Effector CD4-positive, alpha-beta T cell (primary cell): ENCODE results near the gene SUN1.
"Not testable (repeated sequence)": the region's sequence is repeated elsewhere in the genome, so short reads cannot be mapped to it uniquely, and the experiment has no call there.

Experiments
- DNase-seq: peaks from one replicate; pipeline ENCODE4 v3.0.0-alpha.2; 2020

SUN1 gene

DNA sequence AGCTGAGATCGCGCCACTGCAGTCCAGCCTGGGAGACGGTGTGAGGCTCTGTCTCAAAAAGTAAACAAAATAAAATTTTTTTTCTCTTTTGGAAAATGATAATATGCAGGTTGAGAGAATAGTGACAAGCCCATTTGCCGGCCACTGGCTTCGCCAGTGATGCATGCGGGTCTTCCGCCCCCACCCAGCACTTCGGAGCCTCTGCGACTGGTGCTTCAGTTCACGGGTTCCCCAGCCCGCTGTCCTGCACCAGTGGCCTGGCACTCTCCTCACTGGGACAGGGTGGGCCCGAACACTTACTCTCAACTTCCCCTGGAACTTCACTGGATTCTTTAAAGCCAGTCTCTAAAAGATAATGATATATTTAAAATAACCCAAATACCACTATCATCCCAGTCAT lies 2.7 kb downstream of the SUN1 start:
- no peak for DNase-seq

DNA sequence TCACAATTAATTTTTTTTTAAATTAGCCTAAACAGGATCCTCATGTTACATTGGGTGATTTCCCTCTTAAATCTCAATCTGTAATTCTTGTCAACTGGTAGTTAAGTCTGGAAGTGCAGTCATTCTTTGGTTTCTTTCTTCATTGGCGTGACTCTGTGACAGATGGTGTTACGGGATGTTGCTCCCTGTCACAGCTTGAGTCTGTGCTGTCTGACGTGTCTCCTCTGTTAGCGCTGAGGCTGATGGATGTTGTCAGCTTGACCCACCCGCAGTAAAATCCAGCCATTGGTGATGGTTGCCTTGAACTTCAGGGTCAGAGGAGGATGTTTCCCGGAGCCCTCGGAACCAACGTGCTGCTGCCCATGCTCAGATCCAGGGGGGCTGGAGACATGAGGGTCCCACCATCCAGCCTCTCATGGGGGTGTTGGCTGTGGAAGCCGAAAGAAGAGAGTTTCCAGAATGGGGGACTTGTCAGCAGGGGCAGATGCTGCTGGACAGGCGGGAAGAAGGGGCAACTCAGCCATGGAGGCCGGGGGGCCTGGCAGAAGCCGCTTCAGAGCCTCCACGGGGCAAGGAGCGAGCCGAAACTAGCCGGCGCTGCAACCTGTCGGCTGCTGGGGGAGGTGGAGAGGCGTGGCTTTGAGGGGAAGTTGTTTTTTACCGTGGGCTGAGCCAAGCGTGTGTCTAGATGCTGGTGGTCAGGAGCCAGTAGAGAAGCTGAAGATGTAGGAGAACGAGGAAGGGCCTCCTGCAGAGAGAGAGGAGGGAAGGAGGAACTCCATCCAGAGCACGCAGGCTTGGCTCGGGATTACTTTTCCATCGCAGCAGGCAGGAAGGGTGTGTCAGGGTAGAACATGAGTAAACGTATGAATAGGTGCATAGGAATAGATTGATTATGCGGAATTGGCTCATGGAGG lies 3.5 kb downstream of the SUN1 start:
- DNase-seq = no peak

DNA sequence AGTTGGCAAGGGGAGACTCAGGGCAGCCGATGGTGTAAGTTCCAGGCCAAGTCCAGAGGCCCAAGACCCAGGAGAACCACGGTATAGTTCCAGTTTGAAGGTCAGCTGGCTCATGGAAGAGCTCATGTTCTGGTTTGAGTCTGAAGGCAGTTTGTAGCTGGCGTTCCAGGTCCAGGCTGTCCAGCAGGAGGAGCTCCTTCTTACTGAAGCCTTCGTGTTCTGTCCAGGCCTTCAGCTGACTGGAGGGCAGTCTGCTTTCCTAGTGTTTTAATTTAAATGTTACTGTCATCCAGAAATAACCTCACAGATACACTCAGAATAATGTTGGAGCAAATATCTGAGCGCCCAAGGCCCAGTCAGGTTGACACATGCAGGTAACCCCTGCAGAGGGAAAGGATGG lies 4.2 kb downstream of the SUN1 start:
- no peak for DNase-seq

DNA sequence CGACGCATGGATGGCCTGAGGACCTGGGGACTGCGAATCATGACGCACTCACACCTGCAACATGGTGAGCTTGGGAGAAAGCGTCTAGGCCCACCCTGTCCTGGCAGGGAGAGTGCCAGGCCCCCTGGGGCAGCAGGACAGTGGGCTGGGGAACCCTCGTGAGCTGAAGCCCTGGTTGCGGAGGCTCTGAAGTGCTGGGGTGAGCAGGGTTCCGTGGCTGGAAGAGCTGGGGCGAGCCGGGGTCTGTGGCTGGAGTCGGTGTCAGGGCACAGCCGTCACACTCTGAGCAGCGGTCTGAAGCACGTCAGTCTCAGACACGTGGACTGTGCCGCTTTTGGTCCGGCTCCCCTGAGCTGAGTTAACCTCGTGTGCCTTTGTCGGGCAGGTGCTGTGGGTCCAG lies 4.7 kb downstream of the SUN1 start:
- no peak for DNase-seq

DNA sequence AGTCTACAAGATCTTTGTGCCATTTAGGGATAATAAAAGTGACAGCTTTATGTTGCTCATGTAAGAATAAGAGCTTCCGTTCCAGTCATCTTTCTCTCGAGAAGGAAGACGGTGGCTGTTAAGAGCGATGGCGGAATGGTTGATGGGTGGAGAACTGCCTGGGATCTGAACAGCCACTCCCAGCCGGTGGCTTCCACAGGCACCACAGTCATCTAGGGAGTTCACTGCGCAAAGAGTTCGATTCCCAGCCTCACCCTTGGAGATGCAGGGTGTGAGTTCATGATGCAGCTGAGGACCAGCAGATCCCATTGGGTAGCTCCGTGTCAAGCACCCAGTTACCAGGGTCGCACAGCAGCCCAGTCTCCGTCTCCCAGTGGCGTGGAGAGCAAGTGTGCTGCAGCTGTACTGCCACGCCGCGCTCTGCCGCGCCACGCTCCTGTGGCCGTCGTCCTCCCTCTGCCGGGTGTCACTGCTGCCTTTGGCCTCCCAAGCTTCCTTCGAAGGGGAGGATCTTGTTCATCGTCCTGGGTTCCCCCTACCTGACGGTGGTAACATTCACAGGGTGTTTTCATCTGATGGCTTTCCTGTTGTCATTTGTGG lies 7.8 kb downstream of the SUN1 start:
- DNase-seq = no peak

DNA sequence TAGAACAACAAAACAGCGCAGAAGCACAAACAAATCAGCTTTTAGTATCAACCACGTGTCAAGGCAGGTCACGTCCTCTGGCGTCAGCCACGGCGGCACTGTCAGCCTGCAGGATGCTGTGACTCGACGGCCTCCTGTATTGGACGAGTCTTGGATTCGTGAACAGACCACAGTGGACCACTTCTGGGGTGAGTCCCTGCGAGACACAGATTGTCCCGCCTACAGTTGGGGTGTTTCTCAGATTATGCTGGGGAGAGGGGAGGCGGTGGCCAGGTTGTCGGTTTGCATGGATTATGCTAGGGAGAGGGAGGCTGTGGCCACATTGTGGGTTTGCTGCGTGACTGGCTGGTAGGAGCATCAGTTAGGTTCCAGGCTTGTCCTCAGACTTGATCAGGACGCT lies 9.7 kb downstream of the SUN1 start:
- DNase-seq = no peak

DNA sequence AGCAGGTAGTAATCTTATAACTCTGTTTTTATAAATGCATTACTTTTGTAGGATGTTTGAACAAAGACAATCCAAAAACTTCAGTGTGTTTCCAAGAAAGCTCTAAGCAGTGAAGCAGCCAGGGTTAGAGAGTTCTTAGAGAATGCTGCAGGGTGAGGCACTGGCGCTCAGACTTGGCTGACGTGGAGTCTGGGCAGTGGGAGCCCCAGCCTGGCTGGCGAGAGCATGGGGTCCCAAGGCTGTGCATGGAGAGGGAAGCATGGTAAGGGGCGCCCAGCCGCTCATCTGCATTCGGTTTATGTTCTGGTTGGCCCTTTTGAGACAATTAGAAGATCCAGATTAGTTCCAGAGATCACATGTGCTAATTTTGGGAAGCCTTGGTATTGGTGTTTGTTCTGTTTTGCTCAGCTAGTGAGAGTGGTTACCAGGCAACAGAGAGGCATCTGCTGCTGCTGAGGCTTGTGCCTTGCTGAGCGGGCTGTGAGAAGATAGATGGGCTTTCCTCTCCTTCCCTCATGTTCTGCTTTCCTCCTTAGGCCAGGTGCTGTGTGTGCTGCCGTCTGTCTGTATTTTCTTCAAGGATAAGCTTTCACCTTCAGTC lies 10.3 kb downstream of the SUN1 start:
- DNase-seq = no peak

DNA sequence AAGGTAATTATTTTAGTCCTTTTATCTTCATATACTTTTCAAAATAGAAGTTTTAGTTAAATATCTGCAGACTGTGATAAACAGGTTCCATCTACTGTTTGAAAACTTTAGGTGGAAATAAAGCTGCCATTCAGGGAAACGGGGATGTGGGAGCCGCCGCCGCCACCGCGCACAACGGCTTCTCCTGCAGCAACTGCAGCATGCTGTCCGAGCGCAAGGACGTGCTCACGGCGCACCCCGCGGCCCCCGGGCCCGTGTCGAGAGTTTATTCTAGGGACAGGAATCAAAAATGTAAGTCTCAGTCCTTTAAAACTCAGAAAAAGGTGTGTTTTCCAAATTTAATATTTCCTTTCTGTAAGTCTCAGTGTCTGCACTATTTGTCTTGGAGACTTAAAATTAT lies 11.0 kb downstream of the SUN1 start:
- no peak for DNase-seq

DNA sequence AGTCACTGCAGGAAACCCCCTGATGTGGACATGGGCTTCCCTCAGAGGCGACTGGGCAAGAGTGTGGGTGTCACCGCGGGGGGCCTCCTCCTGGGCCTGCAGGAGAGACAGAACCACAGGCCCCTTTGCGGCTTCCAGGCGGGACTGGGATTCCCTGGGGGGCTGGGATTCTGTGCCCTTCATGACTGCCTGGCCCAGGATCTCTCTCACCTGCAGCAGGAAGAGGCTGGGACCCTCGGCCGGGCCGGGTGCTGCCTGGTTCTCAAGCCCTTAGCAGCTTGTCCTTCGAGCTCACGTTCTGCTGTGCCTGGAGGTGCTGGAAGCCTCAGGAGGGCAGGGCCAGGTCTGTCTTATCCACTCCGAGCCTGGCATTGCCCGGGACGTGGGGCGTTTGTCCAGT lies 11.8 kb downstream of the SUN1 start:
- DNase-seq = no peak

DNA sequence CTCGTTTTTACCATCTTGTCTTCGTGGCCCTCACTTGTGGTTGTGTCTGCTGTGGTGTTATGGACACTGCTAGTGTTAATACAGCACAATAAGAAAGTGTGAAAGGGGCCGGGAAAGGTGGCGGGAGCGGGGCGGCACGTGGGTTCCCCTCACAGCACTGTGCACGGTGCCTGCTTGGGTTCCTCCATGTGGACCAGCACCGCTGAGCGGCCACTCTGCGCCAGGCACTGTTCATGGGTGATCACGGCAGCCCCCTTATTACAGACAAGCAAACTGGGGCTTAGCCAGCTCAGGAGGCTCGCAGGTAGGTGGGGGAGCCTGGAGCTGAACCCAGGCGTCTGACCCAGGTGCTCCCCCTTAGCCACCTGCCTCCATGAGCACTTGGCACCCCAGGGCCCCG lies 12.2 kb downstream of the SUN1 start:
- no peak for DNase-seq

DNA sequence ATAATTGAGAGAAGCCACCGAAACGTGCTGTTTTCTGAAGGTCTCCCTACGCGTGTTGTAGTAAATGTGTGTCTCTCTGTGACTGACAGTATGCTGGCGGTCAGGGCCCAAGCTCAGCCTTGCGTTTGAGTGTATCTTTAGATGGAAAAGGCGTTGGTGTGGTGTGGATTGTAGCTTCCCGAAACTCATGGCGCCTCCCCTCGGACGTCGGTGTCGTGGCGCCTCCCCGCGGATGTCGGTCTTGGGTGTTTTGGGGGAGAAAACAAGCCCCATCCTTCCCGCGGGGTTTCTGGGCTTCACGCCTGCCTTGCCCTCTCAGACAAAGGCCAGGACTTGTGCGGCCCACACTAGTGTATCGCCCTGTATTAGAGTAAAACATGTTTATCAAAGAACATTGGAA lies 12.8 kb downstream of the SUN1 start:
- no peak for DNase-seq

DNA sequence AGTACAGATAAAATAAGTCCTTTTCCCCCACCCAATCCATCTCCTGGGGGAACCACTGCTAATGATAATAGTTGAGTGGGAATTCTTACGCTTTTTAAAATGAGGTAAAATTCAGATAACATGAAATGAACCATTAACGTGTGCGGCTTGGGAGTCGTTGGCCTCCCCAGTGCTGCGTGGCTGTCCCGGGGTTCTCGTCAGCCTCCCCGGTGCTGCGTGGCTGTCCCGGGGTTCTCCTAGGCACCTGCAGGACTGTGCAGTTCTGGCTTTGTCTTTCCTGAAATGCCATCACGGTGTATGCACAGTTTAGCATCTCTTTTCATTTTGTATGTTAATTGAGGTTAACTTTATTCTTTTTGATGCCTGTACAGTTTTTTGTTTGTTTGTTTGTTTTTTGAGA lies 13.5 kb downstream of the SUN1 start:
- no peak for DNase-seq

DNA sequence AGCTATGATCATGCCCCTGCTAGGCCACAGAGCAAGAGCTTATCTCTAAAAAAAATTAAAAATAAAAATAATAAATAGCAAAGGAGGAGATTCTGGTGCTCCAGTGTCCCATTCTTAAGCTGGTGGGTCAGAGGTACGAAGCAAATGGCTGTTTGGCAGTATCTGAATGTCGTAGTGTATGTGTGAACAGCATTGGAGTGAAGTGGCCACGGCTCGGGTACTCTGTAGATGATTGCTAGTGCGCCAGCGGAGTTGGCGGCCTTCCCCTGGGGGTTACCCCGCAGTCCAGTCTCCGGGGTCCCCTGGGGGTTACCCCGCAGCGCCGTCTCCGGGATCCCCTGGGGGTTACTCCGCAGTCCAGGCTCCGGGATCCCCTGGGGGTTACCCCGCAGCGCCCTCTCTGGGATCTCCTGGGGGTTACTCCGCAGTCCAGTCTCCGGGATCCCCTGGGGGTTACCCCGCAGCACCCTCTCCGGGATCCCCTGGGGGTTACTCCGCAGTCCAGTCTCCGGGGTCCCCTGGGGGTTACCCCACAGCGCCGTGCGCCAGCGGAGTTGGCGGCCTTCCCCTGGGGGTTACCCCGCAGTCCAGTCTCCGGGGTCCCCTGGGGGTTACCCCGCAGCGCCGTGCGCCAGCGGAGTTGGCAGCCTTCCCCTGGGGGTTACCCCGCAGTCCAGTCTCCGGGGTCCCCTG lies 14.8 kb downstream of the SUN1 start:
- not testable (repeated sequence) for DNase-seq

DNA sequence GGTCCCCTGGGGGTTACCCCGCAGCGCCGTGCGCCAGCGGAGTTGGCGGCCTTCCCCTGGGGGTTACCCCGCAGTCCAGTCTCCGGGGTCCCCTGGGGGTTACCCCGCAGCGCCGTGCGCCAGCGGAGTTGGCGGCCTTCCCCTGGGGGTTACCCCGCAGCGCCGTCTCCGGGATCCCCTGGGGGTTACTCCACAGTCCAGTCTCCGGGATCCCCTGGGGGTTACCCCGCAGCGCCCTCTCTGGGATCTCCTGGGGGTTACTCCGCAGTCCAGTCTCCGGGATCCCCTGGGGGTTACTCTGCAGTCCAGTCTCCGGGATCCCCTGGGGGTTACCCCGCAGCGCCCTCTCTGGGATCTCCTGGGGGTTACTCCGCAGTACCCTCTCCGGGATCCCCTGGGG lies 15.5 kb downstream of the SUN1 start:
- not testable (repeated sequence) for DNase-seq

DNA sequence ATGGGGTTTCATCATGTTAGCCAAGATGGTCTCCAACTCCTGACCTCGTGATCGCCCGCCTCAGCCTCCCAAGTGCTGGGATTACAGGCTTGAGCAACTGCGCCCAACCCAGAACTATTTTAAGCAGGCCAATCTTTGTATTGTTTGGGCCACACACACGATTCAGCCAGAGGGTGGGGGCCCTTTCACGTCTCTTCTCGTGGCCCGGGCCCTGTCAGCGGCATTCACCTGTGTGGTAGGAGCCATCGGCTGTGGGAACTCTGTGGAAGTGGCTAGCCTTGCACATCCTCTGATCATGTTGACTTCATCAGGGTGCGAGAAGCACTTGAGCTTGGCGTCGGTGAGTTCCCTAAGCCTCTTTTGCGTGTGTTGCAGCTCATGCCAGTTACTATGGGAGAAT lies 16.9 kb downstream of the SUN1 start:
- no peak for DNase-seq

DNA sequence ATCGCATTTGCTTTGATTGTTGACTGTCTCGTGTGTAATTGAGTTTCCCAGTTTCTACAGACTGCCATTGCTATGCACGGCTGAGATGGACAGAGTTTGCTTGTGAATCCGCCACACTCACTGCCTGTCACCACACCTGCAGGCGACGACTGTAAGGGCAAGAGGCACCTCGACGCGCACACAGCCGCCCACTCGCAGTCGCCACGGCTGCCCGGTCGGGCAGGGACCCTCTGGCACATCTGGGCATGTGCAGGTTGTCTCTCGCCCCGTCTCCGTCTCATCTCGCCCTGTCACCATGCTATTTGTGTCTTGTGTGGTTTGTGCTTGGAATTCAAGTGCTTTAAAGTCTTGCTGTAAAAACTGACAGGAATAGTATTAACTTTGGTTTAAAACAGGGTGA lies 17.5 kb downstream of the SUN1 start:
- DNase-seq = no peak

DNA sequence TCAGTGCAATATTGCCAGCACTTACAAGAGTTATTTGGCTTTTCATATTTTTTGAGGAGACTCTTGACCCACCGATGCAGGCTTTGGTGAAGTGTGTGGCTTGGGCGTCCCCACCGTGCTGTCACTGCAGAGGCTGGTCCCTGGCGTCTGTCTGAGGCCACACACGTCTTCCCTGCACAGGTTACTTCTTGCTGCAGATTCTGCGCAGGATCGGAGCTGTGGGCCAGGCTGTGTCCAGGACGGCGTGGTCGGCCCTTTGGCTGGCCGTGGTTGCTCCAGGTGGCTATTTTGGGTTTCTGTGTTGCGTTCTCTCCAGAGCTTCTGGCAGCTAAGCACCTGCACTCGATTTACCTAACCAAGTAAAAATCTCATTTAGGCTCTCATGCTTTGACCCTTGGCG lies 18.9 kb downstream of the SUN1 start:
- no peak for DNase-seq

DNA sequence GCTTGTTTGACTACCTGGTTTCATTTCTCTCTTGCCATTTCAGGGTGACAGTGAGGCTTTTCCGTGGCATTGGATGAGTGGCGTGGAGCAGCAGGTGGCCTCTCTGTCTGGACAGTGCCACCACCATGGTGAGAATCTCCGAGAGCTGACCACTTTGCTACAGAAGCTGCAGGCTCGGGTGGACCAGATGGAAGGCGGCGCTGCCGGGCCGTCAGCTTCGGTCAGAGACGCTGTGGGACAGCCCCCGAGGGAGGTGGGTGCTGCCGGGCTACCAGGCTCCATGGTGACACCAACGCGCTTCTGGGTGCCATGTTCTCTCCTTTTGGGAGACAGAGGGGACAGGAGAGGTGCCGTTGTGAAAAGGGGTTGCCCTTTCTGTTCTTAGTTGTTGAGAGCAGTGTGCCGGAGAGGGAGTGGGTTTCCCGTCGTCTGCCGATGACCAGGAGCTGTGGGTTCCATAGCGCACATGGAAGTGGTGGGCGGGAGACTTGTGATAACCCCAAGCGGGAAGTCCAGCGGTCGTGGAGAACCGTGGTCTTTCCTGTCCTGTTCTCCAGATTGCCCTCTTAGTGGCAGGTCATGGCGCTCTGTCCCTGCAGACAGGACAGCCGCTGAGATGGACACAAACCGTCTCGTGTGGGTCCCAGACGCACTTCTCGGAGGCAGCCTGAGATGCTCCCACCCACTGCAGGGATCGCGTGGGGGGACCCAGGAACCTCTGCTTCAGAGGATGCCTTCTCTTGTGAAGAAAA lies 21.3 kb downstream of the SUN1 start:
- no peak for DNase-seq

DNA sequence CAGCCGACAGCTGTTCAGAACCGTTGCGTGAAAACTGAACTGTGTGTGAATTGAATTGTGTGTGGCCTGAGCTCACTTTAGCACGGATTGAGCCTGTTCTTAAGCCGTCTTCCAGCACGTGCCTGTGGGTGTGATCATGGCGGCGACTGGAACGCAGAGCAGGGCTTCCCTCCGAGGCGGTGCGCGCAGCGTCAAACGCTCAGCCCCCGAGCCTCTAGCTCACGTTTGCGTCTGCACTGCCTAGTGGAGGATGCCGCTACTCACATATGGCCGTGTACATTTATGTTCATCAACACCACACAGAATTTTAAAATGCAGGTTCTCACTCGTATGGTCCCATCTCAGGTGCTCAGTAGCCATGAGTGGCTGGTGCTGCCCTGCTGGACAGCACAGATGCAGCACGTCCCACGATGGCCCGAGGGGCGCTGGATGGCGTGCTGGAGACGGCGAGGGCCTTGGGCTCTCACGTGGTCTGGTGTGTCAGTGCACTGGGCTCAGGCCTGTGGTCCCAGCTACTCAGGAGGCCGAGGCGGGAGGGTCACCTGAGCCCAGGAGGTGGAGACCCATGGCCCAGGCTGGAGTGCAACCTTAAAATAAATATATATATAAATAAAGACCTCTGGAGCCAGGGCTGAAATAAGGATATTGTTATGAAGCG lies 22.0 kb downstream of the SUN1 start:
- no peak for DNase-seq

DNA sequence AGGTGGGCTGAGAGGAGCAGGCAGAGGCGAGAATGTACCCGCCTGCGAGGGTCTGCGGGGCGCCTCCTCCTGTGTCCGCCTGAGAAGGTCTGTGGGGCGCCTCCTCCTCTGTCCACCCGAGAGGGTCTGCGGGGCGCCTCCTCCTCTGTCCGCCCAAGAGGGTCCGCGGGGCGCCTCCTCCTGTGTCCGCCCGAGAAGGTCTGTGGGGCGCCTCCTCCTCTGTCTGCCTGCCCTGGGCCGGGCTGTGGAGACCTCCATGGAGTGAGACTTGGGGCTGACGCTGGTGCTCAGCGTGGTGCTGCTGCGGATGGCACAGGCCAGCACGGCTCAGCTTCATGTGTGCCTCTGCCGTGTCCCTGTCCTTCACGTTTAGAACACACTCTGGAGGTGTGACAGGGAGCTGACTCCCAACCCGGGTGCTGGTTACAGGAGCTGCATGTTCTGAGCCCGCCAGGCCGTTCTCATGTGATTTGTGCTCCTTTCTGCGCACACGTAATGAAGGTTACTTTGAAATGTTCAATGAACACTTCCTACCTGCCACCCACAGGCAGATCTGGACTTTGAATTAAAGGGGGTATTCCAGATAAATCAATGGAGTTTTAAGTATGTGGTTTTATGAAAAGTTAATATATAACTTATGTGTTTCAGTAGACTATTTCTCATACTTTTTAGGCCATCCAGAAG lies 23.6 kb downstream of the SUN1 start:
- DNase-seq = no peak

DNA sequence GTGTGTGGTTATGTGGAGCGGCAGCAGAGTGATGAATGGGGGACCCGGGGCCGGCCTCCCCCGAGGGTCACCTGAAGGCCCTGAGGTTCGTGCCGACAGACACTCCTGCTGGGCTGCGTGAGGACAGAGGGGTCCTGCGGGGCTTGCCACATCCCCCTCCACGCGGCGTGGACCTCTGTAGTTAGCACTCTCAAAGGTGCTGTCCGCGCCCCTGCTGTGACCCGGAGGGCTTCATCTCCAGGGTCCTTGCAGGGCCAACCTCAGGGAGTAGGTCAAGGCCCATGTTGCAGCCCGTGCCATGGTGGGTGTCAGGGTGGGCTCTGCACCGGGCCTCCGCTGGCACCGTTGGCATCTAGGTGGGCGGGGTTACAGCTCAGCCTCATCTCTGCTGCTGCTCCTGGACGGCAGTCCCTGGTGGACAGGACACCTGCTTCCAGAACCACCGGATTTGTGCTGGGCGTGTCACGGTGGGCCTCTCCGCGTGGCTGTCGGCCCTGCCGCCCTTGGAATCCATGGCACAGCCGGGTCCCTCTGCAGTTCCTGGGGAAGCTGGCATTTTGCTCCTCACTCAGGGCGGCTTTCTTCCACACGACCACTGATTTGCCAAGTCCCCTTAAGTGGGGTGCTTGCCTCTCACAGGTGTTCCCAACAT lies 24.3 kb downstream of the SUN1 start:
- no peak for DNase-seq
